ACHN (cell line): ENCODE data around the gene ANKRD34C.

Experiments used
- DNase-seq: peaks from one replicate; pipeline ENCODE4 v3.0.0-alpha.2; 2015
- in situ Hi-C: cut with HindIII; loops from 2 replicates; pipeline ENCODE4 v1.10.0; 2017; ENCODE audit warnings: low sequenced_read_pairs, low pct_ligation_motif_present, low pct_unique_long_range_greater_than_20kb

The ANKRD34C gene

GRCh38 chr15:79282371-79283251, at the start of gene ANKRD34C:
Gene ANKRD34C, plus strand, starts transcription at chr15:79282722. Its CDS starts 10,563 bp downstream, at chr15:79293285.
- DNase-seq = no peak
- in situ Hi-C loops = no loop called here

GRCh38 chr15:79233236-79233635, 49.3 kb upstream of the ANKRD34C start:
- in situ Hi-C loops = no loop called here

GRCh38 chr15:79240036-79240435, 42.5 kb upstream of the ANKRD34C start:
- in situ Hi-C loops = no loop called here
- no peak for DNase-seq

More at GRCh38 chr15:79233236-79233635, 49.3 kb upstream of the ANKRD34C start:
- DNase-seq = no peak

GRCh38 chr15:79243723-79244122, 38.8 kb upstream of the ANKRD34C start:
- in situ Hi-C loops = no loop called here

GRCh38 chr15:79244876-79245275, 37.6 kb upstream of the ANKRD34C start:
- in situ Hi-C loops = no loop called here
- no peak for DNase-seq

More at GRCh38 chr15:79243723-79244122, 38.8 kb upstream of the ANKRD34C start:
- no peak for DNase-seq

- no peak for DNase-seq
- in situ Hi-C loops = no loop called here
Measured at GRCh38 chr15:79248183-79248582, 34.3 kb upstream of the ANKRD34C start.

- no peak for DNase-seq
- in situ Hi-C loops = no loop called here
Measured at GRCh38 chr15:79257454-79257853, 25.1 kb upstream of the ANKRD34C start.

GRCh38 chr15:79261836-79262235, 20.7 kb upstream of the ANKRD34C start:
- in situ Hi-C loops = no loop called here
- DNase-seq = no peak

- in situ Hi-C loops = no loop called here
Measured at GRCh38 chr15:79265167-79265566, 17.4 kb upstream of the ANKRD34C start.

GRCh38 chr15:79265987-79266579, 16.4 kb upstream of the ANKRD34C start:
- in situ Hi-C loops = no loop called here
- no peak for DNase-seq

More at GRCh38 chr15:79265167-79265566, 17.4 kb upstream of the ANKRD34C start:
- DNase-seq = no peak

- in situ Hi-C loops = no loop called here
- DNase-seq = peak; percentile 37
Measured at GRCh38 chr15:79283252-79284048, 928 bp downstream of the ANKRD34C start.

GRCh38 chr15:79290642-79291275, 8.2 kb downstream of the ANKRD34C start:
- in situ Hi-C loops = no loop called here
- no peak for DNase-seq

GRCh38 chr15:79292011-79292410, 9.5 kb downstream of the ANKRD34C start:
- in situ Hi-C loops = no loop called here

GRCh38 chr15:79294075-79294474, 11.6 kb downstream of the ANKRD34C start:
- in situ Hi-C loops = no loop called here

More at GRCh38 chr15:79292011-79292410, 9.5 kb downstream of the ANKRD34C start:
- no peak for DNase-seq

GRCh38 chr15:79296583-79296982, 14.1 kb downstream of the ANKRD34C start:
- in situ Hi-C loops = no loop called here
- DNase-seq = no peak

More at GRCh38 chr15:79294075-79294474, 11.6 kb downstream of the ANKRD34C start:
- no peak for DNase-seq

GRCh38 chr15:79299126-79299840, 16.8 kb downstream of the ANKRD34C start:
- no peak for DNase-seq
- in situ Hi-C loops = no loop called here

GRCh38 chr15:79299841-79300235, 17.3 kb downstream of the ANKRD34C start:
- DNase-seq = no peak
- in situ Hi-C loops = no loop called here

- DNase-seq = no peak
- in situ Hi-C loops = no loop called here
Measured at GRCh38 chr15:79307251-79307650, 24.7 kb downstream of the ANKRD34C start.
